Thyroid gland (tissue), 4 donors: ENCODE results near the gene CLEC4C.
"Not testable (repeated sequence)": the region's sequence is repeated elsewhere in the genome, so short reads cannot be mapped to it uniquely, and the experiment has no call there.

ENCODE experiments used
- CTCF ChIP-seq, 6 experiments: fragments of 200-600 bp in 3 of 6; fragments of 450-650 bp in 3 of 6; sonication (generic) in 3 of 6; IDR thresholded peaks; one replicate each; pipeline ENCODE4 v1.5.1; 2016 to 2019; ENCODE audit warnings: antibody characterized with exemption in 6 of 6, mild to moderate bottlenecking in 2 of 6, inconsistent platforms in 1 of 6, moderate library complexity in 1 of 6
- POLR2A ChIP-seq, 2 donors: fragments of 450-650 bp; IDR thresholded peaks; one replicate each; pipeline ENCODE4 v1.6.1; 2017; ENCODE audit warnings: antibody characterized with exemption in 2 of 2, mild to moderate bottlenecking in 2 of 2, moderate library complexity in 1 of 2

GRCh38 chr12:7751941-7752922, 5.1 kb upstream of the CLEC4C start:
- TF ChIP-seq CTCF, POLR2A (IDR thresholded peaks at IDR 0.05): not testable (repeated sequence)
